HTERT RPE-1 (cell line): ENCODE results near the gene ENDOG.

Experiments used
- in situ Hi-C: fragments of 300-500 bp; cut with MboI; formaldehyde crosslinking; loops from 4 replicates; pipeline ENCODE4 v1.14.3; 2020; ENCODE audit warnings: low sequenced_read_pairs

The ENDOG gene

DNA sequence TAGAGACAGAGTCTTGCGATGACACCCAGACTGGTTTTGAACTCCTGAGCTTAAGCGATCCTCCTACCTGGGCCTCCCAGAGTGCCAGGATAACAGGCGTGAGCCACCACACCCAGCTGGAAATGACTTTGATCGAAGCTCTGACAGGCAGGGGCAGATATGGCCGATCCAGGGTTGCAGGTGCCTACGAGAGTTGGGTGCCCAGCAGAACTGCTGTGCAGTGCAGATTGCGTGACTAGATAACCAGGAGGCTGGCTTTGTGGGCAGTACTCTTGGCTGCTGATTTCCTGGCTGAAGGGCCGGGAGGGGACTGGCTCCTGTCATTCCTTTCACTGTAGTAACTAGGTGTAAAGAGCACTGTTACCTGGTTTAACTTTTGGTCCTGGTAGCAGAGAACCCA lies 19.4 kb upstream of the ENDOG start:
- in situ Hi-C loops, result no loop called here

GRCh38 chr9:128800061-128800460 lies 18.2 kb upstream of the ENDOG start:
- in situ Hi-C loops, result no loop called here

- in situ Hi-C loops, result no loop called here
Observed at GRCh38 chr9:128802482-128802881, 15.8 kb upstream of the ENDOG start.

GRCh38 chr9:128805661-128806060 lies 12.6 kb upstream of the ENDOG start:
- in situ Hi-C loops, result no loop called here

- in situ Hi-C loops, result no loop called here
Observed at GRCh38 chr9:128807827-128808226, 10.5 kb upstream of the ENDOG start.

GRCh38 chr9:128808543-128808942 lies 9.8 kb upstream of the ENDOG start:
- in situ Hi-C loops, result no loop called here

DNA sequence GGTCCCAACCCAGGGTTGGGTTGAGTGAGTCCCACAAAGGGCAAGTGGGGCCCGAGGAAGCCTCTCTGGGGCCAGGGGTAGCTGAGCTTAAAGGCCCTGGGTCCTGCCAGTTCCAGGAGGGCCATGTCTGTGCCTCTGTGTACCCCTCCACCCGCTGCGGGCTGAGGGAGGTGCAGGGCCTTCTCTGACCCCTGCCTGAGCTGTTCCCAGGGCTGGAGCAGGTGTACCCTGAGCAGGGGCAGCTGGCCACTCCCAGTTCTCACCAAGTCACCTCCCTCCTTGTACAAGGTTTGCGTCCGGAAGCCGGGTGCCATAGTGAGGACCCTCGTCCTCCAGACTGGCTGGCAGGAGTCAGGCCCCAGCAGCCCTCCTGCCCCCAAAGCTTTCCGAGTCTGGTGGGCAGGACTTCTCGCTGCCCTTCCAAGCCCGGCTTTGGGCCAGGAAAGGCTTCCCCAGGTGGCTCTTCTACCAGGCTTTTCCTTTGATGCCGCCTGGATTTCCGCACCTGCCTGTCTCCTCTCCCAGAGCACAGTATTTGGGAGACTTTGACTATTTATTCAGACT lies 9.2 kb upstream of the ENDOG start:
- in situ Hi-C loops, result no loop called here

DNA sequence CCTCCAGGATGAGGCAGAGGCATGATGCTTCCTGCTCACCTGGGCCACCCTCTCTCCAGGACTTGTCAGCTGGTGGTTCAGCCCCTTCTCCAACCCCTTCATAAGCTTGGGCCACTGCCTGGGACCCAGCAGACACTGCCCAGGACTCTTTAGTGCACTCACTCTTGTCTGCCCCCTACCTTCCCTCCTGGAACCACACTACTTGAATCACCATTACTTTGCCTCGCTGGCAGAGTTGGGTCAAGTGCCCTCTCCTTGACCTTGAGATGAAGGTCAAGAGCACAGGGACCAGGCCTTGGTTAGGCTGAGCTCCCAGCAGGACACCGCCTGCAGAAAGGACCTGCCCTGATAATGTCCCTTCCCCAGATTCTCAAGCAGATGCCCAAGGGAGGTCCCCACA lies 8.5 kb upstream of the ENDOG start:
- in situ Hi-C loops, result no loop called here

DNA sequence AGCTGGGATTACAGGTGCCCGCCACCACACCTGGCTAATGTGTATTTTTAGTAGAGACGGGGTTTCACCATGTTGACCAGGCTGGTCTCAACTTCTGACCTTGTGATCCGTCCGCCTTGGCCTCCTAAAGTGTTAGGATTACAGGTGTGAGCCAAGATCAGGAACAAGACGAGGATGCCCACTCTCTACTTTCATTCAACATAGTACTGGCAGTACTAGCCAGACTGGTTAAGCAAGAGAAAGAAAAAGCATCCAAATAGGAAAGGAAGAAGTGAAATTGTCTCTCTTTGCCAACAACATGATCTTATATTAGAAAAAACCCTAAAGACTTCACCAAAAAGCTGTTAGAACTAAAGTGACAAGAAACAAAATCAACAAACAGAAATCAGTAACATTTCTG lies 7.4 kb upstream of the ENDOG start:
- in situ Hi-C loops, result no loop called here

DNA sequence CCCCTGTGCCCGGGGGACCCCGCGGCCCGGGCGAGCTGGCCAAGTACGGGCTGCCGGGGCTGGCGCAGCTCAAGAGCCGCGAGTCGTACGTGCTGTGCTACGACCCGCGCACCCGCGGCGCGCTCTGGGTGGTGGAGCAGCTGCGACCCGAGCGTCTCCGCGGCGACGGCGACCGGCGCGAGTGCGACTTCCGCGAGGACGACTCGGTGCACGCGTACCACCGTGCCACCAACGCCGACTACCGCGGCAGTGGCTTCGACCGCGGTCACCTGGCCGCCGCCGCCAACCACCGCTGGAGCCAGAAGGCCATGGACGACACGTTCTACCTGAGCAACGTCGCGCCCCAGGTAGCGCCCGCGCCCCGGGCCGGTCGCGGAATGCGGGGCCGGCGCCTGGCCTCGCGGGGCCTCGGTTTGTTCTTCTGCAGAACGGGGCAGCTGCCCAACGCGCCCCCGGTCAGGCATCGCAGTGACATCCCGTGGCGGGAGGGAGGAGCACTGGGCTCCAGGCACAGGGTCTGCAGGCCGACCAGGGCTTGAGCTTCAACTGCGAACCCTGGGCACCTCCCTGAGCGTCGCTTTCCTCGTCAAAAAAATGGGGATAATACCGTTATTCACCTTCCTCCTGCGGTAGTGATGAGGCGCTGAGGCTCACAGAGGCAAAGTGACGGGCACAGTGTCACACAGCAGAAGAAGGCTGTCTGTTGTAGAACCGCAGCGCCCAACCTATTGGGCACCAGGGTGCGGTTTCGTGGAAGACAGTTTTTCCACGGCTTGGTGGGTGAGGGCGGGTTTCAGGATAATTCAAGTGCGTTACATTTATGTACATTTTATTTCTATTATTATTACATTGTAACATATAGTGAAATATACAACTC lies 777 bp downstream of the ENDOG start:
- in situ Hi-C loops, result no loop called here

DNA sequence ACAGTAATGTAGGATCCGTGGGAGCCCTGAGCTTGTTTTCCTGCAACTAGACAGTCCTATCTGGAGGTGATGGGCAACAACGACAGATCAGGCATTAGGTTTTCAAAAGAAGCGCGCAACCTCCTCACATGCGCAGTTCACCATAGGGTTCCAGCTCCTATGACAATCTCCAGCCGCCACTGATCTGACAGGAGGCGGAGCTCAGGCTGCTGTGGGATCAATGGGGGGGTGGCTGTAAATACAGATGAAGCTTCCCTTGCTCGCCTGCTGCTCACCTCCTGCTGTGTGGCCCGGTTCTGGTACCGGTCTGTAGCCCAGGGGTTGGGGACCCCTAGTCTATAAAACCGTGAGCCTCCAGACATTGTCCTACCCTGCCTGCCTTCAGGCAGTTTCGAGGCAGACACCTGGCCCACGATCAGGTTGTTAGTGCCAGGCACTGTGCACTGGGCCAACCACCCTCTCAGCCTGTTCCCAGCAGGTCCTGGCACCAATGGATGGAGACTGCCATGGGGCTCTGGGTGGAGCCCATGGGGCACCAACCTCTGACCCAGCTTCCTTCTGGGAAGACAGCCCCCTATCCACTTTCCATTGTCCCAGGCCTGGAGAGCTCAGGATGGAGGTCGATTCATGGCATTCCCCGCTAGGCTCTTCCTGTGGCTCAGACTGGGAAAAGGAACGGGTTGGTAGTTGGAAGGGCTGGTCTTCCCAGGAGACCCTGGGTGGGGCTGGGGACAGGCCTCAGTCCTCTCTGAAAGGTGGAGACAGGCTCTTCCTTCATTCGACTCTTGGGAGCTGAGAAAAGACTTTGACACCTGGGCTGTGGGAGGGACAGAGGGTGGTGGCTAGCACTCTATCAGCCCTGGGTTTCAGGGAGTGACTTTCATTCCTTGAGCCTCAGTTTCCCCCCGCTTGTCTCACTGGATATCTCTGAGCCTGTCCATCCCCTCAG lies 1.7 kb downstream of the ENDOG start:
- in situ Hi-C loops, result no loop called here

DNA sequence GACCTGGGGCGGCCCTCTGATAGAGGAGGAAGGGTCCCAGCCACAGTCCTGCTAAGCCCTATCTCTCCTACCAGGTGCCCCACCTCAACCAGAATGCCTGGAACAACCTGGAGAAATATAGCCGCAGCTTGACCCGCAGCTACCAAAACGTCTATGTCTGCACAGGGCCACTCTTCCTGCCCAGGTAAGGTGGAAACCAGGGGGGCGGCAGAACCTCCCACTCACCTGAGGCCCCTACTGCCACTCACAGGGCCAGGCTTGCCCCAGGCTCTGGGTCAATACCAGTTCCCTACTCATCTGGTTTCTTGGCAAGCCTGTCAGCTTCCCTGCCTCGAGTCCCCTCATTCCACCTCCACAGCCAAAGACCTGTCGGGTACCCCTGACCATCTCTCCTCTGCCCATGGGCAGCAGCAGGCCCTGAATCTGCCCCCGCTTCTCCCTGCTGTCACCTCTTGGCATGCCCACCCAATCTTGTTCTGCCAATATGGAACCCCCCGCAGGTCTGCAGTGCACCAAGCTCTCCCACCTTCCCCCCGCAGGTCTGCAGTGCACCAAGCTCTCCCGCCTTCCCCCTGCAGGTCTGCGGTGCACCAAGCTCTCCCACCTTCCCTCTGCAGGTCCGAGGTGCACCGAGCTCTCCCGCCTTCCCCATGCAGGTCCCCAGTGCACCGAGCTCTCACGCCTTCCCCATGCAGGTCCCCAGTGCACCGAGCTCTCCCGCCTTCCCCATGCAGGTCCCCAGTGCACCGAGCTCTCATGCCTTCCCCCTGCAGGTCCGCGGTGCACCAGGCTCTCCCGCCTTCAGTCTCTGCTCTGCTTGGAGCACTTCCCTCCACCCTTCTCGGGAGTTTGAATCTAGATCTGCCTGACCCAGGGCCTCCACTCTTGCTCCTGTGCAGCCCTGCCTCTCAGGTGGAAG lies 2.6 kb downstream of the ENDOG start:
- in situ Hi-C loops, result no loop called here

DNA sequence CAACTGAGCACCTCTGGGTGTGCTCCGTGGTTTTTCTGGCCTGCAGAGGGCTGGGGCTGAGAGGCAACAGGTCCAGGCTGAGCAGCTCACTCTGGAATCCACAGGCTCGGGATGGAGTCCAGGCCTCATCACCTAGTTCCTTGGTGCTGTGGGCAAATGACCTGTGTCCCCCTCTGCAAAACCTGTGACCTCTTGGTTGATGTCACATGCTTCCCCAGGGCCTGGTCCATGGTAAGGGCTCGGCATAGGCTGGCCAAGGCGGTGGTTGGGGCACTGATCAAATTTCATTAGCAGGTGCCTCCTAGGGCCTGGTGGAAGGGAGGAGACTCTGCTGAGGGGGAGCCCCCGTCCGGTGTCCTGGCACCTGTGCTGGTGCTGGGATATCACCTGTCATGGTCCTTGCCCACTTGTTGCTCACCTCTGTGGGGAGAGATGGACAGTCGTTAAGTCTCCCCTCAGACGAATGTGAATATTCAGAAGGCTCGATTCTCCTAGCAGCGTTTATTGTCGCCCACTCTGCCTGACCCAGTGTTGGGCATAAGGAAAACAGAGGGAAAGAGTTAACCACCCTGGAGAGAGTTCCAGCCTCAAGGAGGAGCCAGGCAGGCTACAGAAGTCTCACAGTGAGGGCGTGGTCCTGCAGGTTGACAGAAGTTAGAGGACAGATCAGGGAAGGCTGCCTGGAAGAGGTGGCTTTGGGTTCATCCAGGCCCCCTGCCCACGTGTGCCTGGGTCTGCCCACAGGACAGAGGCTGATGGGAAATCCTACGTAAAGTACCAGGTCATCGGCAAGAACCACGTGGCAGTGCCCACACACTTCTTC lies 3.5 kb downstream of the ENDOG start:
- in situ Hi-C loops, result no loop called here

GRCh38 chr9:128822407-128823042 lies 4.2 kb downstream of the ENDOG start:
- in situ Hi-C loops, result no loop called here

GRCh38 chr9:128823362-128823902 lies 5.1 kb downstream of the ENDOG start:
- in situ Hi-C loops, result no loop called here

DNA sequence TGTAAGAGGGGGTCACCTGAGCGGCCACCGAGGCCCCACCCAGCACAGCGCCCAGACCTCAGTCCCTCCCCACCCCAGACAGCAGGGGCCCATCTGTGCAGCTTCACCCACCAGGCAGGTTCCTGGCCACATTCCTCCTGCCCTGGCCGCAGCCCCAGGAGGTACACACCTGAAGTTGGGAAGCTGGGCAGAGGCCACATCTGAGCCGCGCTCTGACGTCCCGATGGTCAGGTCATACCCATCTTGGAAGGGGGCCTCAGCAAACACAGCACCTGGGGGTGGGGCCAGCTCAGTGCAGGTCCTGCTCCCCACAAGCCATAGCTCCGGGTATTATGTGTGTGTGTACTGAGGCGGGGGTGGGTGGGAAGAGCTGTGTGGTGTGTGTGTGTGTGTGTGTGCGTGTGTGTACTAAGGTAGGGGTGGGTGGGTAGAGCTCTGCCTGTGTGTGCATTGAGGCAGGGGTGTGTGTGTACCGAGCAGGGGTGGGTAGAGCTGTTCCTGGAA lies 5.7 kb downstream of the ENDOG start:
- in situ Hi-C loops, result no loop called here

DNA sequence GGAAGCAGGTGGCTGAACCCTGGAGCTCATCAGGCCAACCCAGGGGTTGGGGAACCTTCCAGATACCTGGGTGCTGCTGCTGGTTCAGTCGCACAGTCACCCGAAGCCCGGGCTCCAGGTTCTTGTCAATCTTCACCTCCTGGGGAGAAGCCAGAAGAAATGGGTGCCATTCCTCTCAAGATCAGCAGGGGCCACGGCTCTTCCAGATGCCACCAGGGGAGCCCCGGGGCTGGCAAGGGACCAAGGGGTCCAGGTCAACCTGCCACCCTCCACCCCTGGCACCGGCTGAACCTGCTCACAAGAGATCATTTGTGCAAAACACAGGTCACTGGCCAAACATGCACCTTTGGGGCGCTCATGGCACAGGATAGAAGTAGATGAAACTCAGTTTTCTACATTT lies 6.6 kb downstream of the ENDOG start:
- in situ Hi-C loops, result no loop called here

GRCh38 chr9:128825923-128826700 lies 7.8 kb downstream of the ENDOG start:
- in situ Hi-C loops, result no loop called here
